NCI-H510A treated with DMSO at 0.1 percent for 48 hours (cell line): ENCODE results near the gene DCAF15.
A peak's percentile ranks its signal among the peaks of the same experiment; 100 is the strongest.

Experiments
- DNase-seq: peaks from one replicate; lab custom pipeline; 2025; lab: John Stamatoyannopoulos, UW

Gene DCAF15

GRCh38 chr19:13931391-13932148 lies 20.7 kb upstream of the DCAF15 start:
- DNase-seq = no peak

GRCh38 chr19:13932149-13932637 lies 20.1 kb upstream of the DCAF15 start:
- no peak for DNase-seq

GRCh38 chr19:13932911-13933393 lies 19.4 kb upstream of the DCAF15 start:
- DNase-seq = no peak

- no peak for DNase-seq
These were observed 17.6 kb upstream of the DCAF15 start for GRCh38 chr19:13934785-13935109.

GRCh38 chr19:13935765-13936510 lies 16.4 kb upstream of the DCAF15 start:
- DNase-seq = no peak

GRCh38 chr19:13937479-13938300 lies 14.6 kb upstream of the DCAF15 start:
- DNase-seq = no peak

GRCh38 chr19:13938301-13939064 lies 13.8 kb upstream of the DCAF15 start, which contains the start of gene PODNL1:
TSS of gene PODNL1 (minus strand) at chr19:13938417. CDS start at chr19:13938181, 236 bp downstream.
- no peak for DNase-seq

- no peak for DNase-seq
These were observed 10.2 kb upstream of the DCAF15 start for GRCh38 chr19:13942023-13942684.

- no peak for DNase-seq
These were observed 5.9 kb upstream of the DCAF15 start for GRCh38 chr19:13946414-13946813.

GRCh38 chr19:13951043-13951442 lies 1.3 kb upstream of the DCAF15 start:
- no peak for DNase-seq

GRCh38 chr19:13951799-13952153 lies 533 bp upstream of the DCAF15 start:
- DNase-seq = peak; percentile 79

- peak; percentile 3 for DNase-seq
These were observed 722 bp downstream of the DCAF15 start for GRCh38 chr19:13952931-13953531.

- DNase-seq = no peak
These were observed 1.9 kb downstream of the DCAF15 start for GRCh38 chr19:13954185-13954584.

- no peak for DNase-seq
These were observed 3.5 kb downstream of the DCAF15 start for GRCh38 chr19:13955662-13956364.

- DNase-seq = no peak
These were observed 4.0 kb downstream of the DCAF15 start for GRCh38 chr19:13956365-13956744.

- no peak for DNase-seq
These were observed 4.7 kb downstream of the DCAF15 start for GRCh38 chr19:13957051-13957450.

- no peak for DNase-seq
These were observed 5.7 kb downstream of the DCAF15 start for GRCh38 chr19:13958043-13958442.

- no peak for DNase-seq
These were observed 7.0 kb downstream of the DCAF15 start for GRCh38 chr19:13959141-13959961.
